Mesenchymal stem cell (in vitro differentiated cells and primary cell): ENCODE data around the gene ARL6IP4.
"Not testable (repeated sequence)": the region's sequence is repeated elsewhere in the genome, so short reads cannot be mapped to it uniquely, and the experiment has no call there.

Source experiments
- DNase-seq: peaks from one replicate; pipeline ENCODE4 v3.0.0-alpha.2; 2013
- H2AFZ ChIP-seq: one replicate; pipeline ENCODE4 v1.6.1; 2013; ENCODE audit warnings: low read depth, mild to moderate bottlenecking, control low read depth, inconsistent platforms, low read length, moderate library complexity
- H2AK5ac ChIP-seq: 2 replicates; pipeline ENCODE4 v1.6.1; 2013; ENCODE audit warnings: low read length, moderate library complexity, mild to moderate bottlenecking, inconsistent platforms; ENCODE audit not compliant: severe bottlenecking
- H2BK120ac ChIP-seq: one replicate; pipeline ENCODE4 v1.6.1; 2013; ENCODE audit warnings: low read depth, mild to moderate bottlenecking, inconsistent platforms, low read length, moderate library complexity
- H2BK12ac ChIP-seq, 2 experiments: one replicate each; pipeline ENCODE4 v1.6.1; 2013; ENCODE audit warnings: inconsistent platforms in 2 of 2, low read length in 2 of 2, mild to moderate bottlenecking in 2 of 2, moderate library complexity in 2 of 2, control low read depth in 1 of 2
- H2BK15ac ChIP-seq: one replicate; pipeline ENCODE4 v1.6.1; 2013; ENCODE audit warnings: mild to moderate bottlenecking, low read depth, inconsistent platforms; ENCODE audit not compliant: poor library complexity, severe bottlenecking
- H2BK5ac ChIP-seq: 2 replicates; pipeline ENCODE4 v1.6.1; 2013; ENCODE audit warnings: low read depth, mild to moderate bottlenecking, low read length, control low read depth, inconsistent platforms; ENCODE audit not compliant: poor library complexity, severe bottlenecking
- H3K14ac ChIP-seq, 2 experiments: one replicate each; pipeline ENCODE4 v1.6.1; 2013; ENCODE audit warnings: inconsistent platforms in 2 of 2, low read length in 2 of 2, control low read depth in 1 of 2, mild to moderate bottlenecking in 1 of 2, moderate library complexity in 1 of 2
- H3K18ac ChIP-seq, 2 experiments: one replicate each; pipeline ENCODE4 v1.6.1; 2013; ENCODE audit warnings: inconsistent platforms in 2 of 2, low read length in 2 of 2, control low read depth in 1 of 2, low read depth in 1 of 2, mild to moderate bottlenecking in 1 of 2
- H3K23ac ChIP-seq, 2 experiments: one replicate each; pipeline ENCODE4 v1.6.1; 2013; ENCODE audit warnings: inconsistent platforms in 2 of 2, low read length in 2 of 2, mild to moderate bottlenecking in 2 of 2, moderate library complexity in 2 of 2, control low read depth in 1 of 2
- H3K27ac ChIP-seq: 2 replicates; pipeline ENCODE4 v1.5.1; 2013; ENCODE audit warnings: mild to moderate bottlenecking, moderate library complexity, low read length, control low read depth, inconsistent platforms; ENCODE audit not compliant: poor library complexity, severe bottlenecking
- H3K27me3 ChIP-seq, 2 experiments: 2 replicates each; pipeline versions ENCODE4 v1.6.1 to v1.7.0; 2013; ENCODE audit warnings: low read length in 2 of 2, mild to moderate bottlenecking in 2 of 2, moderate library complexity in 2 of 2, control low read depth in 1 of 2, inconsistent platforms in 1 of 2; ENCODE audit not compliant: control insufficient read depth in 1 of 2, insufficient read depth in 1 of 2
- H3K36me3 ChIP-seq, 2 experiments: 2 replicates each; pipeline versions ENCODE4 v1.6.1 to v1.7.0; 2013; ENCODE audit warnings: low read length in 2 of 2, control low read depth in 1 of 2, inconsistent platforms in 1 of 2, low read depth in 1 of 2, mild to moderate bottlenecking in 1 of 2; ENCODE audit not compliant: insufficient read depth in 2 of 2, control insufficient read depth in 1 of 2
- H3K4ac ChIP-seq, 2 experiments: one replicate each; pipeline ENCODE4 v1.6.1; 2013; ENCODE audit warnings: inconsistent platforms in 2 of 2, low read length in 2 of 2, mild to moderate bottlenecking in 2 of 2, moderate library complexity in 2 of 2, control low read depth in 1 of 2, low read depth in 1 of 2
- H3K4me1 ChIP-seq: 2 replicates; pipeline ENCODE4 v1.6.1; 2013; ENCODE audit warnings: low read depth, low read length, control low read depth; ENCODE audit not compliant: control insufficient read depth, insufficient read depth
- H3K4me2 ChIP-seq: 2 replicates; pipeline ENCODE4 v1.6.1; 2013; ENCODE audit warnings: low read length, mild to moderate bottlenecking, inconsistent platforms; ENCODE audit not compliant: poor library complexity, severe bottlenecking
- H3K4me3 ChIP-seq, 2 experiments: 2 replicates each; pipeline versions ENCODE4 v1.5.1 to v1.7.0; 2013; ENCODE audit warnings: low read length in 2 of 2, mild to moderate bottlenecking in 2 of 2, control low read depth in 1 of 2, low read depth in 1 of 2; ENCODE audit not compliant: insufficient read depth in 1 of 2
- H3K79me1 ChIP-seq: replicated peaks from 2 replicates; pipeline ENCODE4 v1.6.1; 2013; ENCODE audit warnings: mild to moderate bottlenecking, control low read depth, low read length, inconsistent platforms; ENCODE audit not compliant: poor library complexity, severe bottlenecking
- H3K9ac ChIP-seq: 2 replicates; pipeline ENCODE4 v1.7.0; 2013; ENCODE audit warnings: mild to moderate bottlenecking, low read length, moderate library complexity
- H3K9me3 ChIP-seq: 2 replicates; pipeline ENCODE4 v1.7.0; 2013; ENCODE audit warnings: mild to moderate bottlenecking, low read length; ENCODE audit not compliant: control insufficient read depth
- H4K8ac ChIP-seq: one replicate; pipeline ENCODE4 v1.6.1; 2013; ENCODE audit warnings: inconsistent platforms, mild to moderate bottlenecking, low read length, moderate library complexity
- H4K91ac ChIP-seq: one replicate; pipeline ENCODE4 v1.6.1; 2013; ENCODE audit warnings: mild to moderate bottlenecking, low read length, inconsistent platforms
- WGBS: methylation state at CpG from one replicate; pipeline ENCODE4 v1.1.7; 2013; ENCODE audit warnings: mixed read lengths; 5-methylcytosine and 5-hydroxymethylcytosine counted together

ARL6IP4 gene

GRCh38 chr12:122937622-122938091 lies 42.8 kb upstream of the ARL6IP4 start:
- no peak overlapping the region for H4K91ac ChIP-seq
- no peak overlapping the region for H3K27ac ChIP-seq
- H3K14ac ChIP-seq: no peak overlapping the region
- no peak overlapping the region for H3K18ac ChIP-seq
- no peak overlapping the region for H4K8ac ChIP-seq
- peaks cover 7% of the 10 kb centered on the region for H3K4me1 ChIP-seq
- no peak overlapping the region for H3K4me2 ChIP-seq
- H2AK5ac ChIP-seq: no peak overlapping the region
- 82% methylated on average over 3 of the region's 3 CpGs for WGBS
- peaks cover 16 to 18% of the 10 kb centered on the region in 2 experiments for H3K36me3 ChIP-seq
- H3K27me3 ChIP-seq: no peaks in the 10 kb centered on the region
- H3K4me3 ChIP-seq: no peak overlapping the region
- no peak overlapping the region for H2BK120ac ChIP-seq
- H2BK15ac ChIP-seq: no peak overlapping the region
- no peak overlapping the region for H3K9ac ChIP-seq
- H2BK12ac ChIP-seq: no peak overlapping the region
- H3K23ac ChIP-seq: no peak overlapping the region
- no peaks in the 10 kb centered on the region for H3K9me3 ChIP-seq
- no peak for DNase-seq
- H2BK5ac ChIP-seq: no peak overlapping the region
- no peaks in the 10 kb centered on the region for H3K79me1 ChIP-seq
- no peak overlapping the region for H3K4ac ChIP-seq
- no peak overlapping the region for H2AFZ ChIP-seq

GRCh38 chr12:122939125-122939524 lies 41.4 kb upstream of the ARL6IP4 start:
- no peak overlapping the region for H2BK12ac ChIP-seq
- no peak overlapping the region for H2BK5ac ChIP-seq
- H3K14ac ChIP-seq: no peak overlapping the region
- H3K4me3 ChIP-seq: no peak overlapping the region
- no peaks in the 10 kb centered on the region for H3K79me1 ChIP-seq
- DNase-seq: no peak
- H2AK5ac ChIP-seq: no peak overlapping the region
- H3K4me1 ChIP-seq: peaks cover 13% of the 10 kb centered on the region
- H2BK120ac ChIP-seq: no peak overlapping the region
- no peak overlapping the region for H3K4me2 ChIP-seq
- H3K27me3 ChIP-seq: no peaks in the 10 kb centered on the region
- no peak overlapping the region for H4K8ac ChIP-seq
- H3K4ac ChIP-seq: no peak overlapping the region
- no peak overlapping the region for H3K18ac ChIP-seq
- no peak overlapping the region for H4K91ac ChIP-seq
- no peak overlapping the region for H3K9ac ChIP-seq
- WGBS: 95% methylated on average over 4 of the region's 4 CpGs
- H3K23ac ChIP-seq: no peak overlapping the region
- no peaks in the 10 kb centered on the region for H3K9me3 ChIP-seq
- H3K27ac ChIP-seq: no peak overlapping the region
- H2AFZ ChIP-seq: no peak overlapping the region
- H3K36me3 ChIP-seq: peaks cover 14 to 16% of the 10 kb centered on the region in 2 experiments
- no peak overlapping the region for H2BK15ac ChIP-seq

DNA sequence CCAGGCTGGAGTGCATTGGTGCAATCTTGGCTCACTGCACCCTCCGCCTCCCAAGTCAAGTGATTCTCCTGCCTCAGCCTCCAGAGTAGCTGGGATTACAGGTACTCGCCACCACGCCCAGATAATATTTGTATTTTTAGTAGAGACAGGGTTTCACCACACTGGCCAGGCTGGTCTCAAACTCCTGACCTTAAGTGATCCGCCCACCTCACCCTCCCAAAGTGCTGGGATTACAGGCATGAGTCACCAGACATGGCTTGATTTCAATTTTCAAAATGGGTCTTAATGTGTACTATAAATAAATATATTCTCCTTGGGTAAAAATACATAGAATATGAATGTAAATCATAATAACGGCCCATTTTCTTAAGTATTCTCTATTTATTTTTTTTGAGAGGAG lies 39.1 kb upstream of the ARL6IP4 start:
- H3K9me3 ChIP-seq, H2BK5ac ChIP-seq, H2BK12ac ChIP-seq, DNase-seq, H2AFZ ChIP-seq, H3K9ac ChIP-seq, H3K36me3 ChIP-seq, H4K8ac ChIP-seq, H2AK5ac ChIP-seq, H3K27ac ChIP-seq, H4K91ac ChIP-seq, H3K18ac ChIP-seq, H3K79me1 ChIP-seq, H3K23ac ChIP-seq, H2BK120ac ChIP-seq, H3K27me3 ChIP-seq, H3K4me2 ChIP-seq, H3K4me3 ChIP-seq, H2BK15ac ChIP-seq, H3K4ac ChIP-seq, H3K14ac ChIP-seq: not testable (repeated sequence)
- peaks cover 27% of the 10 kb centered on the region for H3K4me1 ChIP-seq
- WGBS: 100% methylated on average over 1 of the region's 5 CpGs

DNA sequence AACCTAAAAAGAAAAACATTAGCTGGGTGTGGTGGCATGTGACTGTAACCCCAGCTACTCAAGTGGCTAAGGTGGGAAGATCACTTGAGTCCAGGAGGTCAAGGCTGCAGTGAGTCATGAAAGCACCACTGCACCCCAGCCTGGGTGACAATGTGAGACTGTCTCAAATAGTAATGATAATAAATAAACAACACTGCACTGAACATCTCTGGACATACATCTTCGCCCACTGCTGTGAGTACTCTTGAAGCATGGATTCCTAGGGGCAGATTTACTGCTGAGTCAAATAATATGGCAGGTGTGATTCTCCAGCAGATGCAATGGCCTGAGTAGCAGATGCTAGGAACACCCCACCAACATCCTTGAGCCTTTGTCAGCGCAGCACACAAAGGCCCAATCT lies 37.8 kb upstream of the ARL6IP4 start:
- H3K9me3 ChIP-seq: no peaks in the 10 kb centered on the region
- H2BK120ac ChIP-seq: no peak overlapping the region
- H3K23ac ChIP-seq: no peak overlapping the region
- peaks cover 1% of the 10 kb centered on the region for H3K79me1 ChIP-seq
- DNase-seq: peak; percentile 46
- WGBS: 88% methylated on average over 2 of the region's 2 CpGs
- no peak overlapping the region for H2BK5ac ChIP-seq
- no peak overlapping the region for H3K14ac ChIP-seq
- H2BK12ac ChIP-seq: no peak overlapping the region
- H3K4me3 ChIP-seq: no peak overlapping the region
- no peak overlapping the region for H2AK5ac ChIP-seq
- H4K8ac ChIP-seq: no peak overlapping the region
- no peak overlapping the region for H2AFZ ChIP-seq
- H4K91ac ChIP-seq: no peak overlapping the region
- peaks cover 39% of the 10 kb centered on the region for H3K4me1 ChIP-seq
- peak overlapping the region in 1 of 2 experiments; percentile 58 for H3K4ac ChIP-seq
- no peak overlapping the region for H3K4me2 ChIP-seq
- no peak overlapping the region for H3K9ac ChIP-seq
- H3K27ac ChIP-seq: no peak overlapping the region
- H3K18ac ChIP-seq: no peak overlapping the region
- H3K36me3 ChIP-seq: peaks cover 7 to 8% of the 10 kb centered on the region in 2 experiments
- no peaks in the 10 kb centered on the region for H3K27me3 ChIP-seq
- H2BK15ac ChIP-seq: no peak overlapping the region
